ENCODE data around the gene SRXN1. TPM values are rescaled to one million over a fixed set of nuclear protein-coding genes. Genes with fewer than 3 reads are reported as not detected.

SRXN1 gene
- total and polyA plus RNA-seq, 2 donors (not counting 3 experiments of a cell fraction or from before 2014, with no cell fraction given): 19.3 to 24.9 TPM

GRCh38 chr20:688809-689212, 35.8 kb upstream of the SRXN1 start:
- H3K4me3 ChIP-seq (replicated peaks in 1 of 3; ENCODE audit: insufficient read depth in 1 of 3, low read depth in 1 of 3, low read length in 3 of 3): no peak overlapping the region
- POLR2A ChIA-PET: no interaction called here
- no peak overlapping the region for H2AFZ ChIP-seq (ENCODE audit: low read depth, low read length)
- no peaks in the 10 kb centered on the region for H3K79me2 ChIP-seq (ENCODE audit: control insufficient read depth, insufficient read depth, low read length)
- CTCF ChIA-PET: no interaction called here
- no peak overlapping the region for H3K9ac ChIP-seq (replicated peaks; ENCODE audit: extremely low read depth, insufficient read depth, low read length)
- intact Hi-C loops (cut with micrococcal nuclease): no loop called here
- no peaks in the 10 kb centered on the region for H3K9me3 ChIP-seq (replicated peaks; ENCODE audit: control insufficient read depth, insufficient read depth, low read length)
- H3K9me1 ChIP-seq (replicated peaks; ENCODE audit: control insufficient read depth, extremely low read depth, insufficient read depth, low read length): no peaks in the 10 kb centered on the region
- H3K4me1 ChIP-seq (ENCODE audit: control insufficient read depth, extremely low read depth, insufficient read depth, low read length): no peaks in the 10 kb centered on the region
- no peak for FAIRE-seq
- no TSS peak for BruUV-seq (replicated peaks)
- no peak for TF ChIP-seq EZH2 (IDR thresholded peaks at IDR 0.05; ENCODE audit: borderline replicate concordance, low read depth, low read length, severe bottlenecking)
- dilution Hi-C loops (cut with MboI; ENCODE audit: extremely low pct_ligation_motif_present, low sequenced_read_pairs): no loop called here
- H3K36me3 ChIP-seq (ENCODE audit: control insufficient read depth in 2 of 2, extremely low read depth in 1 of 2, insufficient read depth in 2 of 2, low read length in 2 of 2): no peaks in the 10 kb centered on the region
- no peak overlapping the region for H3K27ac ChIP-seq (ENCODE audit: insufficient read depth, low read depth, low read length)
- H3K4me2 ChIP-seq (ENCODE audit: insufficient read depth, low read length): no peak overlapping the region
- no peak for DNase-seq (ENCODE audit: low read depth, low spot score)
- H4K20me1 ChIP-seq (replicated peaks; ENCODE audit: control insufficient read depth, extremely low read depth, insufficient read depth, low read length): no peaks in the 10 kb centered on the region
- peaks cover 2 to 10% of the 10 kb centered on the region in 2 experiments for H3K27me3 ChIP-seq (ENCODE audit: control insufficient read depth in 2 of 2, insufficient read depth in 2 of 2, low read length in 2 of 2)

GRCh38 chr20:687468-688203, 34.6 kb upstream of the SRXN1 start:
- no peaks in the 10 kb centered on the region for H3K4me1 ChIP-seq (ENCODE audit: control insufficient read depth, extremely low read depth, insufficient read depth, low read length)
- POLR2A ChIA-PET: no interaction called here
- no peak overlapping the region for H3K4me2 ChIP-seq (ENCODE audit: insufficient read depth, low read length)
- no peak overlapping the region for H2AFZ ChIP-seq (ENCODE audit: low read depth, low read length)
- no peaks in the 10 kb centered on the region for H3K9me1 ChIP-seq (replicated peaks; ENCODE audit: control insufficient read depth, extremely low read depth, insufficient read depth, low read length)
- dilution Hi-C loops (cut with MboI; ENCODE audit: extremely low pct_ligation_motif_present, low sequenced_read_pairs) (no loop called here), intact Hi-C loops (cut with micrococcal nuclease) (no loop called here)
- peaks cover 2 to 11% of the 10 kb centered on the region in 2 experiments for H3K27me3 ChIP-seq (ENCODE audit: control insufficient read depth in 2 of 2, insufficient read depth in 2 of 2, low read length in 2 of 2)
- CTCF ChIA-PET: interaction anchor here (1.6 kb wide), 2 partner anchors 21 to 39 kb away, joined by 3 to 9 read pairs; no protein-coding TSS in a partner anchor
- H3K36me3 ChIP-seq (ENCODE audit: control insufficient read depth in 2 of 2, extremely low read depth in 1 of 2, insufficient read depth in 2 of 2, low read length in 2 of 2): no peaks in the 10 kb centered on the region
- no peaks in the 10 kb centered on the region for H4K20me1 ChIP-seq (replicated peaks; ENCODE audit: control insufficient read depth, extremely low read depth, insufficient read depth, low read length)
- H3K9ac ChIP-seq (replicated peaks; ENCODE audit: extremely low read depth, insufficient read depth, low read length): no peak overlapping the region
- FAIRE-seq (no peak), DNase-seq (ENCODE audit: low read depth, low spot score) (no peak)
- H3K9me3 ChIP-seq (replicated peaks; ENCODE audit: control insufficient read depth, insufficient read depth, low read length): no peaks in the 10 kb centered on the region
- BruUV-seq (replicated peaks): no TSS peak
- no peak overlapping the region for H3K4me3 ChIP-seq (replicated peaks in 1 of 3; ENCODE audit: insufficient read depth in 1 of 3, low read depth in 1 of 3, low read length in 3 of 3)
- no peak overlapping the region for H3K27ac ChIP-seq (ENCODE audit: insufficient read depth, low read depth, low read length)
- no peaks in the 10 kb centered on the region for H3K79me2 ChIP-seq (ENCODE audit: control insufficient read depth, insufficient read depth, low read length)
- no peak for TF ChIP-seq CTCF (IDR thresholded peaks at IDR 0.05; ENCODE audit: extremely low read depth in 1 of 2, insufficient read depth in 1 of 2, low read depth in 1 of 2, low read length in 2 of 2)
